Neural cell (in vitro differentiated cells): Measurements from ENCODE around the gene PLXNC1. TPM values are rescaled to one million over a fixed set of nuclear protein-coding genes. Genes with fewer than 3 reads are reported as not detected.

Experiments
- H2AFZ ChIP-seq: fragments of 200-600, 300-800 bp; sonication (generic), shearing (Covaris generic); 2 replicates; pipeline ENCODE4 v1.6.0; 2014; ENCODE audit warnings: low read depth, mild to moderate bottlenecking, antibody characterized with exemption, low read length, moderate library complexity
- H3F3A ChIP-seq: fragments of 200-600 bp; shearing (Covaris generic); 2 replicates; pipeline ENCODE4 v1.6.1; 2016; ENCODE audit warnings: mild to moderate bottlenecking, moderate library complexity, mixed read lengths, antibody characterized with exemption, low read length; ENCODE audit not compliant: insufficient read depth, poor library complexity, severe bottlenecking
- H3K27ac ChIP-seq: fragments of 200-600, 300-800 bp; sonication (generic), shearing (Covaris generic); 2 replicates; pipeline ENCODE4 v1.5.1; 2014; ENCODE audit warnings: mild to moderate bottlenecking, low read length, moderate library complexity
- H3K27me3 ChIP-seq: fragments of 300-800, 200-600 bp; sonication (generic), shearing (Covaris generic); 2 replicates; pipeline ENCODE4 v1.6.0; 2014; ENCODE audit warnings: mild to moderate bottlenecking, low read depth, low read length, moderate library complexity; ENCODE audit not compliant: insufficient read depth
- H3K36me3 ChIP-seq: fragments of 300-800, 200-600 bp; sonication (generic), shearing (Covaris generic); 2 replicates; pipeline ENCODE4 v1.5.1; 2014; ENCODE audit warnings: mild to moderate bottlenecking, antibody characterized with exemption, low read length, moderate library complexity; ENCODE audit not compliant: insufficient read depth
- H3K4me2 ChIP-seq: fragments of 300-800, 200-600 bp; sonication (generic), shearing (Covaris generic); 2 replicates; pipeline ENCODE4 v1.6.0; 2014; ENCODE audit warnings: mild to moderate bottlenecking, low read length
- H3K4me3 ChIP-seq: fragments of 300-800, 200-600 bp; sonication (generic), shearing (Covaris generic); 2 replicates; pipeline ENCODE4 v1.5.1; 2014; ENCODE audit warnings: mild to moderate bottlenecking, low read length, moderate library complexity
- H3K79me2 ChIP-seq: fragments of 200-600 bp; shearing (Covaris generic); replicated peaks from 2 replicates; pipeline ENCODE4 v1.6.0; 2014; ENCODE audit warnings: mild to moderate bottlenecking, low read length, moderate library complexity; ENCODE audit not compliant: insufficient read depth
- H3K9ac ChIP-seq: fragments of 300-800, 200-600 bp; sonication (generic), shearing (Covaris generic); 2 replicates; pipeline ENCODE4 v1.6.1; 2016; ENCODE audit warnings: mild to moderate bottlenecking, low read length, mixed read lengths
- H3K9me2 ChIP-seq: fragments of 200-600 bp; shearing (Covaris generic); 2 replicates; pipeline ENCODE4 v1.6.1; 2016; ENCODE audit warnings: mild to moderate bottlenecking, low read length, mixed read lengths; ENCODE audit not compliant: insufficient read depth
- H3K9me3 ChIP-seq: fragments of 200-600, 300-800 bp; sonication (generic), shearing (Covaris generic); 2 replicates; pipeline ENCODE4 v1.6.1; 2016; ENCODE audit warnings: mild to moderate bottlenecking, mixed run types, low read length, moderate library complexity, mixed read lengths
- H4K20me1 ChIP-seq: fragments of 200-600 bp; shearing (Covaris generic); 2 replicates; pipeline ENCODE4 v1.6.1; 2016; ENCODE audit warnings: mild to moderate bottlenecking, mixed run types; ENCODE audit not compliant: insufficient read depth
- CTCF ChIP-seq: fragments of 450-650 bp; IDR thresholded peaks from 2 replicates; pipeline ENCODE4 v1.5.1; 2014; ENCODE audit warnings: antibody characterized with exemption, mild to moderate bottlenecking, moderate library complexity; ENCODE audit not compliant: poor library complexity, severe bottlenecking
- EP300 ChIP-seq: fragments of 450-650 bp; conservative IDR thresholded peaks from 2 replicates; pipeline ENCODE4 v1.6.1; 2014; ENCODE audit warnings: antibody characterized with exemption, mild to moderate bottlenecking, moderate library complexity; ENCODE audit not compliant: poor library complexity, severe bottlenecking
- EZH2 ChIP-seq: fragments of 200-600, 300-800 bp; shearing (Covaris generic), sonication (generic); IDR thresholded peaks from 2 replicates; pipeline ENCODE4 v1.6.1; 2014; ENCODE audit warnings: antibody characterized with exemption, low read length, borderline replicate concordance, mild to moderate bottlenecking; ENCODE audit not compliant: insufficient read depth, poor library complexity, severe bottlenecking
- MXI1 ChIP-seq: fragments of 450-650 bp; conservative IDR thresholded peaks from 2 replicates; pipeline ENCODE4 v1.6.1; 2014; ENCODE audit warnings: antibody characterized with exemption, mild to moderate bottlenecking; ENCODE audit not compliant: poor library complexity, severe bottlenecking
- POLR2AphosphoS5 ChIP-seq: IDR thresholded peaks from 2 replicates; pipeline ENCODE4 v1.6.1; 2012
- RAD21 ChIP-seq: fragments of 450-650 bp; conservative IDR thresholded peaks from 2 replicates; pipeline ENCODE4 v1.6.1; 2014; ENCODE audit warnings: antibody characterized with exemption, mild to moderate bottlenecking, moderate library complexity
- REST ChIP-seq: IDR thresholded peaks from 2 replicates; pipeline ENCODE4 v1.6.1; 2012; ENCODE audit warnings: borderline replicate concordance
- SMC3 ChIP-seq: fragments of 450-650 bp; conservative IDR thresholded peaks from 2 replicates; pipeline ENCODE4 v1.6.1; 2014; ENCODE audit warnings: antibody characterized with exemption, mild to moderate bottlenecking, moderate library complexity; ENCODE audit not compliant: poor library complexity
- TAF1 ChIP-seq: IDR thresholded peaks from 2 replicates; pipeline ENCODE4 v1.6.1; 2012; ENCODE audit warnings: low read depth
- polyA plus RNA-seq: library from polyadenylated mRNA; depleted of rRNA; stranded (reverse); fragments of >200 nt; gene quantifications from 2 replicates; pipeline ENCODE4 v1.2.3, GENCODE V29; 2014

The PLXNC1 gene
- polyA plus RNA-seq, 1 donor from 2014 or later = 76.3 TPM

DNA sequence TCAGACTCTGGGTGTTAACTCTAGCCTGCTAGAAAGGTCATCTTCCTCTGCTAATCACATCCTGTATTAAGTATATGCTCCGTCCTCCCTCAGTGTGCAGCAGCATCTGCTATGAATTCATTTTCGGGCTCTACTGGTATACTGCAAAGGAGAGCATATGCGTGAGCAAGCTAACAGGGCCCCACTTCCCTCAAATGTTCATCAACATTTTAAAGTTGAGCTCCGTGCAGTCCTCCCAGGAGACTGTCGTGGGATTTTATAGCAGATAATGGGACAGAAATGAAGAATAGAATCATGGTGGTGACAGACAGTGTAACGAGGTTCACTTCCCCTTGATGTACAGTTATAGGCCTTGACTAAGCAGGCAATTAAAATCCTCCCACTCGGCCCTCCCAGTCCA lies 131.7 kb downstream of the PLXNC1 start:
- H3K27ac ChIP-seq = peak overlapping the region; percentile 28
- H3K4me2 ChIP-seq = no peak overlapping the region

GRCh38 chr12:94282675-94283074 lies 134.3 kb downstream of the PLXNC1 start:
- H3K9me2 ChIP-seq = no peaks in the 10 kb centered on the region
- no peaks in the 10 kb centered on the region for H4K20me1 ChIP-seq
- peaks cover 10% of the 10 kb centered on the region for H3K36me3 ChIP-seq
- H3K27ac ChIP-seq = no peak overlapping the region
- H3K4me2 ChIP-seq = no peak overlapping the region
- no peak overlapping the region for H3K9ac ChIP-seq
- no peaks in the 10 kb centered on the region for H3F3A ChIP-seq
- H3K9me3 ChIP-seq = no peaks in the 10 kb centered on the region
- no peaks in the 10 kb centered on the region for H3K79me2 ChIP-seq
- H2AFZ ChIP-seq = no peak overlapping the region
- no peak overlapping the region for H3K4me3 ChIP-seq
- no peaks in the 10 kb centered on the region for H3K27me3 ChIP-seq
- TF ChIP-seq EZH2 = no peak
- TF ChIP-seq CTCF = no peak
- no peak for TF ChIP-seq TAF1
- no peak for TF ChIP-seq RAD21
- TF ChIP-seq SMC3 = no peak
- no peak for TF ChIP-seq EP300
- TF ChIP-seq MXI1 = no peak
- TF ChIP-seq POLR2AphosphoS5 = no peak

More for the DNA sequence above, 131.7 kb downstream of the PLXNC1 start:
- no peaks in the 10 kb centered on the region for H3K9me2 ChIP-seq
- H3F3A ChIP-seq = no peaks in the 10 kb centered on the region
- no peaks in the 10 kb centered on the region for H3K79me2 ChIP-seq
- H3K9me3 ChIP-seq = no peaks in the 10 kb centered on the region
- peaks cover 5% of the 10 kb centered on the region for H3K36me3 ChIP-seq
- no peaks in the 10 kb centered on the region for H4K20me1 ChIP-seq
- H3K9ac ChIP-seq = no peak overlapping the region
- H3K27me3 ChIP-seq = no peaks in the 10 kb centered on the region
- no peak overlapping the region for H2AFZ ChIP-seq
- TF ChIP-seq REST (no peak), POLR2AphosphoS5 (no peak), RAD21 (no peak), MXI1 (no peak), SMC3 (no peak), EZH2 (no peak), TAF1 (no peak), CTCF (no peak), EP300 (no peak)
- no peak overlapping the region for H3K4me3 ChIP-seq
